GM19328 (cell line): ENCODE measurements around the gene ETHE1.
A peak's percentile ranks its signal among the peaks of the same experiment; 100 is the strongest.

Source experiments
- ATAC-seq: cut with Tn5 transposase; IDR thresholded peaks from one replicate; pipeline ENCODE4 v1.9.1; 2021; ENCODE audit warnings: mild to moderate bottlenecking, moderate library complexity; ENCODE audit not compliant: unreplicated experiment

ETHE1 gene, protein sequence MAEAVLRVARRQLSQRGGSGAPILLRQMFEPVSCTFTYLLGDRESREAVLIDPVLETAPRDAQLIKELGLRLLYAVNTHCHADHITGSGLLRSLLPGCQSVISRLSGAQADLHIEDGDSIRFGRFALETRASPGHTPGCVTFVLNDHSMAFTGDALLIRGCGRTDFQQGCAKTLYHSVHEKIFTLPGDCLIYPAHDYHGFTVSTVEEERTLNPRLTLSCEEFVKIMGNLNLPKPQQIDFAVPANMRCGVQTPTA

GRCh38 chr19:43526884-43527859 lies at the start of gene ETHE1:
Gene ETHE1, minus strand, starts transcription at chr19:43527201. Its CDS starts 24 bp downstream, at chr19:43527177.
- ATAC-seq, result no peak

GRCh38 chr19:43575955-43576878 lies 49.2 kb upstream of the ETHE1 start:
- ATAC-seq, result no peak

DNA sequence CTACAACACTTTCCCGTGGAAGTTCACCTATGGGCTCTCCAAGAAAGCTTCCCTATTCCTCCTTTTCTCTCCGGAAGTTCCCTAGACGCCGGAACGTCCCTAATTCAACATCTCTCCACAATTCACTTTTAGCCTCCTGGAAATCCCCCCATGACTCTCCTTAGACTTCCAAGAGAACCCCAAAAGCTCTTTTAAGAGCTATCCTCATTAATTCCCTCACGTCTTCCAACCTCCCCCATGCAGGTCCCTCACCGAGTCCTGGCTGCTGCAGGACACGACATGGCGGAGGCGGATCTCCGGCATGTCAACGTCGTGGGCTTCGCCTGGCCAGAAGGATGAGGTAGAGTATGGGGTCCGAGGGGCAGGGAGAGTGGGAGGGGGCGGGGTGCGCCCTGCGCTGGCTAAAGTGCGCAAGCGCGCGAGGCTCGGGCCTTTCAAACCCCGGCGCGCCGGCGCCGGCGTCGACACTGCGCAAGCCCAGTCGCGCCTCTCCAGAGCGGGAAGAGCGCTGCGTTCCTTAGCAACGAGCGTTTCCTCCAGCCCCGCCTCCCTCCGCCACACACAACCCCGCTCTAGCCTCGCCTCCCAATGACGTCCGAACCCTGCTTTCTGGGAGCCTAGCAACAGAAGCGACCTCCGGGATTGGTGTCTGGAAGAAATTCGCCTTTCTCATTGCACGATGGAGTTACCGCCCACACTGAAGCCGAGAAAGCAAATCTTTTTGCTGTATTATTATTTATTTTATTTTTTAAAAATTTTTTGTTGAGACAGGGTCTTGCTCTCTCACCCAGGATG lies 48.4 kb upstream of the ETHE1 start, which contains the start of the genes PINLYP and XRCC1:
Gene PINLYP, plus strand, starts transcription at position 646 of the 795 bp plus-strand sequence. CDS start 1,391 bp downstream, outside the sequence.
Gene XRCC1, minus strand, starts transcription at position 372 of the 795 bp plus-strand sequence. Its CDS starts 69 bp downstream, at position 303.
- peak; percentile 92 for ATAC-seq

GRCh38 chr19:43574424-43575155 lies 47.6 kb upstream of the ETHE1 start:
- no peak for ATAC-seq

GRCh38 chr19:43572171-43572588 lies 45.2 kb upstream of the ETHE1 start:
- no peak for ATAC-seq

DNA sequence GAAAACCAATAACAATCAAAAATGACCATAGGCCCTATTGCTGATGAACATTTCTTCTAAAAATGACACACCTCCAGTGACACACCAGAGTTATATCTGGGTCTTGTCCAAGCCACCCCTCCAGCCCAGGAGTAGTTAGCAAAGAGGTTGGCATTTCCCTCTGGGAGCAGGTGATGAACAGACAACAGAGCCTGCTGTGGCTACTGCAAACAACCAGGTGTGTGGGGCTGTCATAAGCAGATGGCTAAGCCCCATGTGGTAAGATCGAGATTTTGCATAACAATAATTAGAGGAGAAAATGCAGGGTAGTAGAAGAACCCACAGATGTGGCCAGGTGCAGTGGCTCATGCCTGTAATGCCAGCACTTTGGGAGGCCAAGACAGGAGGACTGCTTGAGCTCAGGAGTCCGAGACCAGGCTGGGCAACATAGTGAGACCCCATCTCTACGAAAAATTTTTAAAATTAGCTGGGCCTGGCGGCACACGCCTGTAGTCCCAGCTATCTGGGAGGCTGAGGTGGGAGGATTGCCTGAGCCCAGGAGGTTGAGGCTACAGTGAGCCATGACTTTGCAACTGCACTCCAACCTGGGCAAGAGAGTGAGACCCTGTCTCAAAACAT lies 43.3 kb upstream of the ETHE1 start:
- ATAC-seq, result no peak

DNA sequence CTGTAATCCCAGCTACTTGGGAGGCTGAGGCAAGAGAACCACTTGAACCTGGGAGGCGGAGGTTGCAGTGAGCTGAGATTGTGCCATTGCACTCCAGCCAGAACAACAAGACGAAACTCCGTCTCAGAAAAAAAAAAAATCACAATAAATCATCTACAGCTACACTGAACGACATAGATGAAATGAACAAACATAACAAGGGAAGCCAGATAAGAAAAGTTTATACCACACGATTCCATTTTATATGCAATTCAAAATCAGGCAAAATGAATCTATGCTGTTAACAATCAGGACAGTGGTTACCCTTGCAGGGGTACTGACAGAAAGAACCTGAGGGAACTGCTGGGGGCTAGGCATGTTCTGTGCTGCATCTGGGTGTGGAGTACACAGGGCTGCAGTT lies 42.7 kb upstream of the ETHE1 start:
- no peak for ATAC-seq

DNA sequence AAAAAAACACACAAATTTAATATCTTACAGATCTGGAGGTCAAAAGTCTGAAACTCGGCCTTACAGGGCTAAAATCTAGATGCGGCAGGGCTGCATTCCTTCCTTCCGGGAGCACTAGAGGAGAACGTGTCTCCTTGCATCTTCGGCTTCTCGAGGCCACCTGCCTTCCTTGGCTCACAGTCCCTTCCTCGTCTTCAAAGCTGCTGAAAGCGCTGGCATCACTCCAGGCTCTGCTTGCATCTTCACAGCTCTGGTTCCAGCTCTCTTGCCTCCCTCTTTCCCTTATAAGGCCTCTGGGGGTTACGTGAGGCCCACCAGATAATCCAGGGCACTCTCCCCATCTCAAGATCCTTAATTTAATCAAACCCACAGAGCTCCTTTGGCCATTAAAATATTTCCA lies 37.8 kb upstream of the ETHE1 start:
- ATAC-seq, result no peak

DNA sequence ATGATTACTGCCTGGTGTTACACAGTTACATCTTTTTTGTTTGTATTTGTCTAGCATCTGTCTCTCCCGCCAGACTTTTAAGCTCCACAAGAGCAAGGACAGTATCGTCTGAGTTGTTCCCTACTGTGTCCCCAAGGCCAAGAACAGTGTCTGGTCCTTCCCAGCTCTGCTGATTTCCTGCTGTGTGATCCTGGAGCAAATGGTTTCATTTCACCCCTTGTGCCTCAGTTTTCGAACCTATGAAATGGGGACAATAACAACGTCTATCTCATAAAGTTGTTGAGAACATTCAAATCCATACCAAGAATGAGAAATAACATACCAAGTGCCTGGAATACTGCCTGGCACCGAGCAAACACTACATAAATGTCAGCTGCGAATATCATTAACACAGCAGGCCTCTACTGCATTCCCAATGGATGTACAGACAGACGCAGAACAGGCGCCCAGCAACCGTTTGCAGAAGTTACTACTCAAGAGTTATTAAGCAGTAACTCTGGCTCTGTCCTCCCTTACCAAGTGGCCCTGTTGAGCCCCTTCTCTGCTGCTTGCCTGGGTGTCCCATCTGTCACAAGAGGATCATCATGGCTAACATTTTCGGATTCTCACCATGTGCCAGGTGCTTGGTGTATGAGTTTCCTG lies 36.9 kb upstream of the ETHE1 start:
- no peak for ATAC-seq

- no peak for ATAC-seq
Observed at GRCh38 chr19:43562698-43563241, 35.8 kb upstream of the ETHE1 start.

DNA sequence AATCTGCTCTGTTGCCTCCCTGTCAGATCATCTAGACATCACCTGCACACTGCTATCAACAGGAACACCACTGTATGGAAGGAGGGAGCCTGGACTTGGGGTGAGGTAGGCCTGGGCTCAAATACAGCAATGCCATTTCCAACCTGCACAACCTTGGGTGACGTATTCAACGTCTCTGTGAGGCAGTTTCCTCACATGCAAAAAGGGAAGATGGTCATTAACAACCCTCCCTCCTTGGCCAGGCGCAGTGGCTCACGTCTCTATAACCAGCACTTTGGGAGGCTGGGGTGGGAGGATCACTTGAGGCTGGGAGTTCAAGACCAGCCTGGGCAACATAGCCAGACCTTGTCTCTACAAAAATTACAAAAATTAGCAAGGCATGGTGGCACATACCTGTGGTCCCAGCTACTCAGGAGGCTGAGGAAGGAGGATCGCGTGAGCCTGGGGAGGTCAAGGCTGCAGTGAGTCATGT lies 35.3 kb upstream of the ETHE1 start:
- no peak for ATAC-seq

GRCh38 chr19:43561139-43561970 lies 34.4 kb upstream of the ETHE1 start:
- ATAC-seq, result no peak

DNA sequence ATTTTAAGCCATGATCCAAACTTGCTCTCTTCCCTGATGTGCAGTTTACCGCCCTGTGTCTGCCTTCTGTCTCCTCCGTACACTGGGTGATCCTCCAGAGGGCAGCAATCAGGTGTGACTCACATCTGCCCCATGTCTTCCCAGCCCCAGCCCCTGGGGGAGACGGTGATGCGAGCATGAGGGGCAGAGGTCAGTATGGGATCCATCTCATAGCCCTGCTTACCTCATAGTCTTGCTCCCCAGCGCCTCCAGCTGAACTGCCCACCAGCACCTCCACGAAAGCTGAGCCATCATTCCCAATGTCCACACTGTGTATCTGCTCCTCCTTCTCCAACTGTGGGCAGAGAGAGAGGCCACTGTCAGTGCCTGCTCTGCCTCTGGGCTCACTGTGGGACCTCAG lies 33.7 kb upstream of the ETHE1 start:
- ATAC-seq, result no peak

DNA sequence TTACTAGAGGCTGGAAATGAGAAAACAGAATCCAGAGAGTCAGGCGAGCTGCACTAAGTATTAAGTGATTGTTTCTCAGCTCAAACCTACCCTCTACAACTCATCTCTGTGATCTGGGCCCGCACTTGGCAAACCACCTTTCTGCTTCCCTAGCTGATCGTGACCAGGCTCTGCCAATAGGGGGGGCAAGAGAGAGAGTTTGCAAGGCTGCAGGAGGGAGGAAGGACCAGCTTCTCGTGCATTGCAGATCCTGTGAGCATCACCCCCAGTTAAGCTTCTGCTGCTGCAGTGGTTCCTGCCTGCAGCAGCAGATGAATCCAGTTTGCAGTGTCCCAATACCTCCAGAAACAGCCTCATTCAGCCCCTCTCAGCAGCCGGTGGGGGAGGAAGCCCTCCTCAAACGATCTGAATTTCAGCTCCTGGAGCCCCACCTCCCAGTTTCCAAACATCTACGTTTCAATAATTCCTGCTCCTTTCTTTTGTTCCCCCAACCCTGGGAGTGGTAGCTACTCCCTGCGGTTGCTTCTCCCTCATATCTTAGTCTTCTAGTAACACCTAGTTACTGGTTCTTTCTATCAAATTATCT lies 28.3 kb upstream of the ETHE1 start:
- no peak for ATAC-seq

GRCh38 chr19:43554317-43554895 lies 27.4 kb upstream of the ETHE1 start:
- ATAC-seq, result no peak

- ATAC-seq, result no peak
Observed at GRCh38 chr19:43553656-43554055, 26.7 kb upstream of the ETHE1 start.
